Neural cell (in vitro differentiated cells): ENCODE results near the gene FEZF2. TPM values are rescaled to one million over a fixed set of nuclear protein-coding genes. Genes with fewer than 3 reads are reported as not detected.

Source experiments
- H2AFZ ChIP-seq: fragments of 200-600, 300-800 bp; sonication (generic), shearing (Covaris generic); 2 replicates; pipeline ENCODE4 v1.6.0; 2014; ENCODE audit warnings: low read depth, mild to moderate bottlenecking, antibody characterized with exemption, low read length, moderate library complexity
- H3F3A ChIP-seq: fragments of 200-600 bp; shearing (Covaris generic); 2 replicates; pipeline ENCODE4 v1.6.1; 2016; ENCODE audit warnings: mild to moderate bottlenecking, moderate library complexity, mixed read lengths, antibody characterized with exemption, low read length; ENCODE audit not compliant: insufficient read depth, poor library complexity, severe bottlenecking
- H3K27ac ChIP-seq: fragments of 200-600, 300-800 bp; sonication (generic), shearing (Covaris generic); 2 replicates; pipeline ENCODE4 v1.5.1; 2014; ENCODE audit warnings: mild to moderate bottlenecking, low read length, moderate library complexity
- H3K27me3 ChIP-seq: fragments of 300-800, 200-600 bp; sonication (generic), shearing (Covaris generic); 2 replicates; pipeline ENCODE4 v1.6.0; 2014; ENCODE audit warnings: mild to moderate bottlenecking, low read depth, low read length, moderate library complexity; ENCODE audit not compliant: insufficient read depth
- H3K36me3 ChIP-seq: fragments of 300-800, 200-600 bp; sonication (generic), shearing (Covaris generic); 2 replicates; pipeline ENCODE4 v1.5.1; 2014; ENCODE audit warnings: mild to moderate bottlenecking, antibody characterized with exemption, low read length, moderate library complexity; ENCODE audit not compliant: insufficient read depth
- H3K4me2 ChIP-seq: fragments of 300-800, 200-600 bp; sonication (generic), shearing (Covaris generic); 2 replicates; pipeline ENCODE4 v1.6.0; 2014; ENCODE audit warnings: mild to moderate bottlenecking, low read length
- H3K4me3 ChIP-seq: fragments of 300-800, 200-600 bp; sonication (generic), shearing (Covaris generic); 2 replicates; pipeline ENCODE4 v1.5.1; 2014; ENCODE audit warnings: mild to moderate bottlenecking, low read length, moderate library complexity
- H3K79me2 ChIP-seq: fragments of 200-600 bp; shearing (Covaris generic); replicated peaks from 2 replicates; pipeline ENCODE4 v1.6.0; 2014; ENCODE audit warnings: mild to moderate bottlenecking, low read length, moderate library complexity; ENCODE audit not compliant: insufficient read depth
- H3K9ac ChIP-seq: fragments of 300-800, 200-600 bp; sonication (generic), shearing (Covaris generic); 2 replicates; pipeline ENCODE4 v1.6.1; 2016; ENCODE audit warnings: mild to moderate bottlenecking, low read length, mixed read lengths
- H3K9me2 ChIP-seq: fragments of 200-600 bp; shearing (Covaris generic); 2 replicates; pipeline ENCODE4 v1.6.1; 2016; ENCODE audit warnings: mild to moderate bottlenecking, low read length, mixed read lengths; ENCODE audit not compliant: insufficient read depth
- H3K9me3 ChIP-seq: fragments of 200-600, 300-800 bp; sonication (generic), shearing (Covaris generic); 2 replicates; pipeline ENCODE4 v1.6.1; 2016; ENCODE audit warnings: mild to moderate bottlenecking, mixed run types, low read length, moderate library complexity, mixed read lengths
- H4K20me1 ChIP-seq: fragments of 200-600 bp; shearing (Covaris generic); 2 replicates; pipeline ENCODE4 v1.6.1; 2016; ENCODE audit warnings: mild to moderate bottlenecking, mixed run types; ENCODE audit not compliant: insufficient read depth
- MXI1 ChIP-seq: fragments of 450-650 bp; conservative IDR thresholded peaks from 2 replicates; pipeline ENCODE4 v1.6.1; 2014; ENCODE audit warnings: antibody characterized with exemption, mild to moderate bottlenecking; ENCODE audit not compliant: poor library complexity, severe bottlenecking
- POLR2AphosphoS5 ChIP-seq: IDR thresholded peaks from 2 replicates; pipeline ENCODE4 v1.6.1; 2012
- RAD21 ChIP-seq: fragments of 450-650 bp; conservative IDR thresholded peaks from 2 replicates; pipeline ENCODE4 v1.6.1; 2014; ENCODE audit warnings: antibody characterized with exemption, mild to moderate bottlenecking, moderate library complexity
- SMC3 ChIP-seq: fragments of 450-650 bp; conservative IDR thresholded peaks from 2 replicates; pipeline ENCODE4 v1.6.1; 2014; ENCODE audit warnings: antibody characterized with exemption, mild to moderate bottlenecking, moderate library complexity; ENCODE audit not compliant: poor library complexity
- TAF1 ChIP-seq: IDR thresholded peaks from 2 replicates; pipeline ENCODE4 v1.6.1; 2012; ENCODE audit warnings: low read depth
- polyA plus RNA-seq: library from polyadenylated mRNA; depleted of rRNA; stranded (reverse); fragments of >200 nt; gene quantifications from 2 replicates; pipeline ENCODE4 v1.2.3, GENCODE V29; 2014
- TF ChIP-seq, protein P1 (sequence below): IDR thresholded peaks from 2 replicates; pipeline ENCODE4 v1.6.1; 2012; ENCODE audit warnings: borderline replicate concordance

Gene FEZF2
- polyA plus RNA-seq, 1 donor from 2014 or later = 0.47 TPM

- no peak for TF ChIP-seq TAF1
- TF ChIP-seq POLR2AphosphoS5 = peak; percentile 6
- peaks cover 100% of the 10 kb centered on the region for H3K27me3 ChIP-seq
- no peaks in the 10 kb centered on the region for H3F3A ChIP-seq
- H3K79me2 ChIP-seq = no peaks in the 10 kb centered on the region
- no peaks in the 10 kb centered on the region for H3K9me2 ChIP-seq
- no peak overlapping the region for H3K27ac ChIP-seq
- H3K9me3 ChIP-seq = peaks cover 13% of the 10 kb centered on the region
- H4K20me1 ChIP-seq = no peaks in the 10 kb centered on the region
- no peak overlapping the region for H3K4me3 ChIP-seq
- no peak overlapping the region for H3K4me2 ChIP-seq
- H2AFZ ChIP-seq = no peak overlapping the region
- H3K9ac ChIP-seq = no peak overlapping the region
- no peaks in the 10 kb centered on the region for H3K36me3 ChIP-seq
Measured at GRCh38 chr3:62368705-62369475, 4.5 kb downstream of the FEZF2 start.

GRCh38 chr3:62368290-62368704, 5.1 kb downstream of the FEZF2 start:
- no peaks in the 10 kb centered on the region for H3K79me2 ChIP-seq
- H2AFZ ChIP-seq = no peak overlapping the region
- no peaks in the 10 kb centered on the region for H3F3A ChIP-seq
- no peak overlapping the region for H3K9ac ChIP-seq
- no peak overlapping the region for H3K4me3 ChIP-seq
- no peak overlapping the region for H3K4me2 ChIP-seq
- TF ChIP-seq POLR2AphosphoS5 = peak; percentile 26
- TF ChIP-seq, protein P1, sequence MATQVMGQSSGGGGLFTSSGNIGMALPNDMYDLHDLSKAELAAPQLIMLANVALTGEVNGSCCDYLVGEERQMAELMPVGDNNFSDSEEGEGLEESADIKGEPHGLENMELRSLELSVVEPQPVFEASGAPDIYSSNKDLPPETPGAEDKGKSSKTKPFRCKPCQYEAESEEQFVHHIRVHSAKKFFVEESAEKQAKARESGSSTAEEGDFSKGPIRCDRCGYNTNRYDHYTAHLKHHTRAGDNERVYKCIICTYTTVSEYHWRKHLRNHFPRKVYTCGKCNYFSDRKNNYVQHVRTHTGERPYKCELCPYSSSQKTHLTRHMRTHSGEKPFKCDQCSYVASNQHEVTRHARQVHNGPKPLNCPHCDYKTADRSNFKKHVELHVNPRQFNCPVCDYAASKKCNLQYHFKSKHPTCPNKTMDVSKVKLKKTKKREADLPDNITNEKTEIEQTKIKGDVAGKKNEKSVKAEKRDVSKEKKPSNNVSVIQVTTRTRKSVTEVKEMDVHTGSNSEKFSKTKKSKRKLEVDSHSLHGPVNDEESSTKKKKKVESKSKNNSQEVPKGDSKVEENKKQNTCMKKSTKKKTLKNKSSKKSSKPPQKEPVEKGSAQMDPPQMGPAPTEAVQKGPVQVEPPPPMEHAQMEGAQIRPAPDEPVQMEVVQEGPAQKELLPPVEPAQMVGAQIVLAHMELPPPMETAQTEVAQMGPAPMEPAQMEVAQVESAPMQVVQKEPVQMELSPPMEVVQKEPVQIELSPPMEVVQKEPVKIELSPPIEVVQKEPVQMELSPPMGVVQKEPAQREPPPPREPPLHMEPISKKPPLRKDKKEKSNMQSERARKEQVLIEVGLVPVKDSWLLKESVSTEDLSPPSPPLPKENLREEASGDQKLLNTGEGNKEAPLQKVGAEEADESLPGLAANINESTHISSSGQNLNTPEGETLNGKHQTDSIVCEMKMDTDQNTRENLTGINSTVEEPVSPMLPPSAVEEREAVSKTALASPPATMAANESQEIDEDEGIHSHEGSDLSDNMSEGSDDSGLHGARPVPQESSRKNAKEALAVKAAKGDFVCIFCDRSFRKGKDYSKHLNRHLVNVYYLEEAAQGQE = no peak
- no peak for TF ChIP-seq MXI1
- TF ChIP-seq SMC3 = no peak
- H3K9me2 ChIP-seq = no peaks in the 10 kb centered on the region
- H3K27me3 ChIP-seq = peaks cover 95% of the 10 kb centered on the region
- H3K9me3 ChIP-seq = peaks cover 13% of the 10 kb centered on the region
- no peak overlapping the region for H3K27ac ChIP-seq
- no peaks in the 10 kb centered on the region for H4K20me1 ChIP-seq
- no peaks in the 10 kb centered on the region for H3K36me3 ChIP-seq

DNA sequence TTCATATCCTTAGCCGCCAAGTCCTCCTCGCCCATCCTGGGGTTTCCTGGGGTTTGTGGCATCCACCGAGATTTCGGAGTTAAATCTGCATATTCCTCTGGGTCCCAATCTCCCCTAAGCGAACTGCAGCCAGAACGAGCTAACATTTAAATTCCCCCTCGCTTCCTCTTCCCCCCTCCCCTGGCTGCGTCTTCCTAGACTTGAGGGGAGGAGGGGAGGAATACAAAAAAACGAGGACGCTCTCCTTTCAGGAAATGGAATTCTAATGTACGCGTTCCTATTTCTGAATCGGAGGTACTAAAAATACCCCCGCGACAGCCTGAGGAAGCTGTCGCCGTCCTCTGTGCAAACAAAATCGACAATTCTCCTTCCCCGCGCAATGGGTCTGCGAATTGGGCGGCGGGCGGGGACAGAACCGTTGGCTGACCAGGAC, 5.6 kb downstream of the FEZF2 start:
- H3F3A ChIP-seq = no peaks in the 10 kb centered on the region
- no peaks in the 10 kb centered on the region for H3K9me2 ChIP-seq
- H3K9me3 ChIP-seq = peaks cover 13% of the 10 kb centered on the region
- H3K9ac ChIP-seq = no peak overlapping the region
- H3K4me2 ChIP-seq = no peak overlapping the region
- no peak overlapping the region for H2AFZ ChIP-seq
- no peaks in the 10 kb centered on the region for H3K79me2 ChIP-seq
- TF ChIP-seq POLR2AphosphoS5 (peak; percentile 4), RAD21 (no peak)
- TF ChIP-seq, protein P1 = no peak
- H3K36me3 ChIP-seq = no peaks in the 10 kb centered on the region
- H3K27ac ChIP-seq = no peak overlapping the region
- peaks cover 90% of the 10 kb centered on the region for H3K27me3 ChIP-seq
- no peaks in the 10 kb centered on the region for H4K20me1 ChIP-seq
- no peak overlapping the region for H3K4me3 ChIP-seq
